Activated T-helper 9 cell treated with anti-CD3 and anti-CD28 coated beads, Interleukin-2, amount 50 U/mL, for 16 hours (primary cell): Measurements from ENCODE around the gene BDNF.

Source experiments
- DNase-seq: peaks from one replicate; pipeline ENCODE4 v3.0.0-alpha.2; 2020; ENCODE audit warnings: low read depth

BDNF gene

DNA sequence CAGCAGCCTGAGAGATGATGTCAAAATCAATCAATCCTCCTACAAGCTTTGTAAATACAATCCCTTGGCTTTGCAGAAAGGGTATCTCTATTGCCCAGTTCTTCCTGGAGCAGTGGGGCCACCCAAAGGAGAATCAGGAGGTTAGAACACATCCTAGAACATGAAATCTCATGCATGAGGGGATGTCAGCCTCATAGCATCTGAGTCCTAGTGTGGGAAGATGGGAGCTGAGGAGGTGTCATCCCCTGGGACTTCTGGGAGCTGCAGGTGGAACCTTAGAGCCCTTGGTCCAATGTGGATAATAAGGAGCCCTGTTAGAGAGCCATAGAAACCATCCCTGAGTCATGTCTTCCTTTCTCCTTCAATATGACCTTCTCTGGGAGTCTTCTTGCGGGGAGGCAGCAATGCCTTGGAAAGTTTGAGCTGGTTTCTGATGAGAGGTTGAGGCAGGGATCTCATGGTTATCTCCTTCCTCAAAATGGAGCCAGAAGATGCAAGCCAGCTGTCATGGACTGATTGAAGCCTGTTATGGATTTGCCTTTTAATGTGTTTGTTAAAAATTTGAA lies 74.8 kb downstream of the BDNF start:
- no peak for DNase-seq

DNA sequence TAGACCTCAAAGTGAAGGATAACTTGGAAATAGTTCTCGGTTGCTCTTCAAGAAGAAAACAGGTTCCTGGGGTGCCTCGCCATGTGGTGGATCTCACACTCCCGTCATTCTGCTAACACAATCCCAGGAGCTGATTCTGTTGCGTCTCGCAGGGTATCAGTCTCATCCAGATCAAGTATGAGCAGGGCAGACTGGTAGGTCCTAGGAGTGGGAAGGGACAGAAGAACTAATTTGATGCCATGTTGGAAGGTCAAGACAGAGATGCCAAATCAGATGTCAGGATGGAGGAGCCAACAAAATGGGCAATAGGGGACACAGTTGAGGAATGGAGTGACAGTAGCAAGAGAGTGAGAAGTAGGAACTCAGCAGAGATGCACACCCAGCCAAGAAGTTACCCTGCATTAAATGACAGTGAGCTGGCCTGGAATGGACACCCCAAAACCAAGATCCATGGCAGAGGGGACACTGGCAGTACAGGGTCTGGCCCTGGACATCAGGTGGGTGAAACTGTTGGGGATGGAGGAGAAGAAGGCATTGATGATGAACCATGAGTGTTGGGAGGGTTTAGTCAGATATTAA lies 76.2 kb downstream of the BDNF start:
- no peak for DNase-seq

DNA sequence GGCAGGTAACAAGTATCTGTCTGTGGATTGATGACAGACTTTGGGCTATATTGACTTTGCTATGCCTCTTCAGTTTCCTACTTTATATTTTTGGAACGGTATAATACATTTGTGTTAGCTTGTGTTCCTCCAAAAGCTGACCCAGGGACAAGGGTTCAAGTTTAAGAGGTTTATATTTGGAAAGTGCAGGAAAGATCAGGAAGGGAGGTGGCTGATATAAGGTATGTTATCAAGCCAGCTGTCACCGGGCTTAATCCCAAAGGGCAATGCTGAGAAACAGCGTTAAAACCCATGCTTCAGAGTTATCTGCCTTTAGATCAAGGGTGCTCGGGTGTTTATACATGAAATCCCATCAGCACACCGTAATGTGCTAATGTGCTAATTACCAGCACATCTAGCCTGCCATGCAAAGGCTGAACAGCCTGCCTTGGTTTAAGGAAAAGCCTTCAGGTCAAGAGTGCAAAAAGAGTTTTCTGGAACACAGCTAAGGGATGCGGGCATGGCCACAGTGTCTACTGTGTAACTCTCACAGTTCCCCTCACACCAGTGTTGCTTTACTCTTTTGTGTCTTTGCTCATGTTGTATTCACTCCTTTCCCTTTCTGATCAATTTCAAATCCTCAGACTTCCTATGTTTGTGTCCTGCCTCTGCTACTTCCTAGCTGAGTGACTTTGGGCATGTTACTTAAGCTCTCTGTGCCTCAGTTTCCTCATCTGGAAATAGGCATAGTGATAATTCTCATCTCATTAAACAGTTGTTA lies 77.5 kb downstream of the BDNF start:
- DNase-seq, result no peak

DNA sequence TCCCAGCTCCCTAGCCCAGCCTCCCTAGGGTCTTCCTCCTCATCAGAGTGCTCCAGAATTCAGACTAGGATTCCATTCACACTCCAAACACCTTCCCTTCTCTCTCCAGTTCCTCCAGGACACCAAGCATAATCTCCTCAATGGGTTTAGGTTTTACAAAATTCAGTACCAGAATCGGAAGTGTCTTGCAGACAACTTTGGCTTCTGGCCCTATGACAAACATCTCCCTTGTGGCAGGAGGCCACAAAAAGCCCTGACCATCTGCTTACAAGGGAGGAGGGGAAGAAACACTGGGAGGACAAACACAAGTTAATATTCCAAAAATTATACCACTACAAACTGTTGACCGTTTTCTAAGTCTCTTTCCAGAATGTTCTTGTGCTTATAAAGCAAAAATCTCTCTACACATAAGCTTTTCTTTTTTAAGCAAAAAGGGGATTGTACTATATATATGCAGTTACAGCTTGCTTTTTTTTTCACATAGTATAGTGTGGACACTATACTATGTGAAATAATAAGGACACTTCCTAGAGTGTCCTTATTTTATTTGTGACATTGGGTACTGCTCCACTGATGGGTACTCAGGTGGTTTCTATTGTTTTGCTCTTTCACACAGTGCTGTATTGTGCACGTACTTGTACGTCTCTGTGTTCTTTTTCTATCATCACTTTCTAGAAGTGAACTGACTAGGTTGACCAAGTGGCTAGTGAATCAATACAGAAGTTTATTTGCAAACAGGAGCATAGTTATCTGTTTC lies 78.7 kb downstream of the BDNF start:
- no peak for DNase-seq

DNA sequence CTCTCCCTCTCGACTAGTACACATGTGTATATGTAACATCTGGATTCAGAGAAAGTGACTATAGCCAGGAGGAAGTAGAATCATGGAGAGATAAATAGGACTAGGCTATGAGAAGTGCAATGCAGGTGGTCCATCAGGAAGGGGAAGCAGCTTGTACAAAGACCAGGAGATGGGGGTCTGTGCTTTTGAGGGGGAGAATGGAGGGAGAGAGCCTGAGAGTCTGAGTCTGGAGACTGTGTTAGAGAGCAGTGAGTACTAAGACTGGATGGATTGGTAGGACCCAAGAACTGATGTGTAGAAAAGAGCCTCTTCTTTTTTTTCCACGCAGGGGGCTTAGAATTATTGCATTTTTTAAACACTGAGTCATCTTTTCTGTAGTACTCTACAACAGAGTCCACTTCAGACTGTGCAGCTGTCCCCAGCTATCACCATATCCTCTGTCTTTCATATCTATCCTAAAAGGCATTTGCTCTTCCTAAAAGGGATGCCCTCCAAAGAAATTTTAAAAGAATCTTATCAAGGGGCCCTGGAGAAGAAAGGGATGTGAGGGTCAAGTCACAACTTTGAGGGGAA lies 80.4 kb downstream of the BDNF start:
- DNase-seq, result no peak

DNA sequence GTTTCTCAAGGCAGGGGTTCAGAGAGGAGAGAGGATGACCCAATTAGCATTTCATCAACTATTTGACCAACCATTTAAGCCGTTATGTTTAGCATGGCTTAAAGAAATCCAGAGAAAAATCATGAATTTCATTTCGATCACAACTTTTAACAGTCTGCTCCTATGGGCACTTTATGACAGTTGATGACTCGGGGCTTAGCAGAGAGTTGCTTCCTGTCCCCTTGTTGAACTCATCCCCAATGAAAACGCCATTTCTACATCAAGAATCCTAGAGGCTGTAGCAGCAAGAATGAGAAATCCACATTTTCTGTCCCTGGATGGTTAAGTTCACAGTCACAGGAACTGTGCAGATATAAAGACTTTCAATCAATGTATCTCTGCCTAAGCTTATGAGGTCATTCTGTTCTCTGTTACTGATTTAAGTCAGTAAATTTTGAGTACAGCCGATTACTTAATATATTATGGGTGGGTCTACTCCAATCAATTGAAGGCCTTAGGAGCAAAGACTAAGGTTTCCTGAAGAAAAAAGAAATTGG lies 81.1 kb downstream of the BDNF start:
- DNase-seq, result no peak

DNA sequence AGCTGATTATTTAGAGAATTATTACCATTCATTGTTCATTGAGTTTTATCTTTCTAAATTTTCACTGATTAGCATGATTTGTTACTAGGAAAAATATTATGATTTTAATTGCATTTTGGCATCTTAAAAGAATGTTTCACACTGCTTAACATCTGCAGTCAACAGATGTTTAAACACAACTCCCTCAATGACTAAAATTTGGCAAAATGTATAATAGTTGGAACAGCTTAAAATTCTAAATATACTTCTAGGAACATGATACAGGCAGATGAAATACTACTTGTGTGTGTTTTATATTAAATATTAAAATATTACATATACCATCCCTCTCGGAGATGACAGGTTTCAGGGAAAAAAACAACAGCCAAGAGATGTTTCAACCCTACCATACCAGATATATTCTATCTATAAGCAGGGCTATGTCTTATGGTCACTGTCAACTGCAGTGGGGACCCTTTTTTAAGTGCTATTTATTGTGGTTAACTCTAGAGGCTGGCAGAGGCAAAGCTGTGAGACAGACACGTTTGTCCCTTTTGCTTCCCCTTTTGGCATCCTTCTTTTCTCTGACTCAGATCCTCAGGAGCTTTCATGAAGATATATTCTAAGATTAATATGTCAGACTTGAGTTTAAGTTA lies 81.9 kb downstream of the BDNF start:
- DNase-seq, result no peak

DNA sequence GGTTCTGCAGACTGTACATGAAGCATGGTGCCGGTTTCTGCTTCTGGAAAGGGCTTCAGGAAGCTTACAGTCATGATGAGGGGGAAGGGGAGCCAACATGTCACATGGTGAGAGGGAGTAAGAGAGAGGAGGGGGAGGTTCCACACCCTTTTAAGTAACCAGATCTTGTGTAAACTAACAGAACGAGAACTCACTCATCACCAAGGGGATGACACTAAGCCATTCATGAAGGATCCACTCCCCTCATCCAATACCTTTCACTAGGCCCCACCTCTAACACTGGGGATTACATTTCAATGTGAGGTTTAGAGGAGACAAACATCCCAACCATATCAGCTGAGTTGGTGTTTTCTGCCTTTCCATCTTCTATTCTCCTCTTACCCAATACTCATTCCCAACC lies 83.5 kb downstream of the BDNF start:
- no peak for DNase-seq

DNA sequence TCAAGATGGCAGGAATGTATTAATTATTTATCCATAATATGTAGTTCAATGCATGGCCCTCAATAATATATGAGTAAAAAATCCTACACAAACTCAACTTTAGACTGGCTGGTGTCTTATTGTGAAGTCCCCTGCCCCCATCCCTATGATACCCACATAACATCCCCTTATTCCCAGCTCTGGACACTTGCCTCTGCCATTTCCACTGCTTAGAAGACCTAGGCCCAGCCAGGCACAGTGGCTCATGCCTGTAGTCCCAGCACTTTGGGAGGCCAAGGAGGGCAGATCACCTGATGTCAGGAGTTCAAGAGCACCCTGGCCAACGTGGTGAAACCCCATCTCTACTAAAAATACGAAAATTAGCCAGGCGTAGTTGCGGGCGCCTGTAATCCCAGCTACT lies 84.4 kb downstream of the BDNF start:
- no peak for DNase-seq

DNA sequence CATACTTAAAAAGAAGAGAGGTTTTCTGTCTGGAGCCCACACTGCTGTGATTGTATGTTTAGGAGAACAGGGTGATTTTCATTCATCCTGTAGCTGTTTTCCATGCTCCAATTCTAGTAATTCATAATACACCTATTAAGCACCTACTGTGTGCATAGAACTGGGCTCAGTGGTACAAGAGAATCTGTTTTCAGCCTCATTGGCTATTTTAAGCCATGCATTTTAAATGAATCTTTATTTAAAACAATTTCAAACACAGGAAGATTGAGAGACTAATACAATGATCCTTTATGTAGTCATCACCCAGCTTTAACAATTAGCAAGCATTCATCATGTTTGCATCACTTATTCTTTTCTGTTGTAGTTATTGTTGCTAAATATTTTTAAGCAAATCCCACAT lies 86.2 kb downstream of the BDNF start:
- no peak for DNase-seq

DNA sequence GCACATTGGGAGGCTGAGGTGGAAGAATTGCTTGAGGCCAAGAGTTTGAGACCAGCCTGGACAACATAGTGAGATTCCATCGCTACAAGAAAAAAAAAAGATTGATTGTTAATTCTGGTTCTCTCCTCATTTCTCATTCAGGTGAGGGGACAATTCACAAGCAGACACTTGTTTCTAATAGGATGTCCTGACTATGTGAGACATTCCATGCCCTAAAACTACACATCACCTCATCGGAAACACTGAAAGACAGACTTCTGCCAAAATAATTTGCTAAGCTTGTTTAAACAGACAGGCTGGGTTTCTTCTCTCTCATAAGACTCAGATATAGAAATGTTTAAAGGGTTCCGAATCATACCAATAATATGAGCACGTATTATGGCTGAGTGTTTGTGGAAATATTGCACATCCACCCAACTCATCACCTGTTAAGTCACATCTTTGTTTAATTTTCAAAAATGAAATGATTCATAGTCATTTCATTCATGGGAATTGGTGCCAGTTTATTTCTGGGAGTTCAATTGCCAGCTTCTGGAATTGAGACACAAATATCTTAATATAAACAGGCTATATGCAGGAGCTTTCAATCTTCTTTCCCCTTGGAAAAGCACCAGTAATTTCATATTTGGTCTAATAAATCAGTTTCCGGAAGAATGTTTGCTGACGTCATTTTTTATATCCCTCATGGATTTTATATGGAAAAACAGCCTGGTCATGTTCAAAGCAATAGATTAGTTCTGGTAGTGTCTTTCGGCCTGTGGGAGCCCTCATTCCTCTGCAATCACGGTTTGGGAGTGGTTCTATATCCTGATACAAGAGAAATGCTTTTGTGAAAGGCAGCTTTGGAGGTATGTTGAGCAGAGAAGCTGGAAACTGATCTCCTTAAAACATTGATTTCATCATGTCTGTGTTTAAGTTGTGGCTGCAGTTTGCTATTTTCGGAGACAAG lies 87.0 kb downstream of the BDNF start:
- no peak for DNase-seq

DNA sequence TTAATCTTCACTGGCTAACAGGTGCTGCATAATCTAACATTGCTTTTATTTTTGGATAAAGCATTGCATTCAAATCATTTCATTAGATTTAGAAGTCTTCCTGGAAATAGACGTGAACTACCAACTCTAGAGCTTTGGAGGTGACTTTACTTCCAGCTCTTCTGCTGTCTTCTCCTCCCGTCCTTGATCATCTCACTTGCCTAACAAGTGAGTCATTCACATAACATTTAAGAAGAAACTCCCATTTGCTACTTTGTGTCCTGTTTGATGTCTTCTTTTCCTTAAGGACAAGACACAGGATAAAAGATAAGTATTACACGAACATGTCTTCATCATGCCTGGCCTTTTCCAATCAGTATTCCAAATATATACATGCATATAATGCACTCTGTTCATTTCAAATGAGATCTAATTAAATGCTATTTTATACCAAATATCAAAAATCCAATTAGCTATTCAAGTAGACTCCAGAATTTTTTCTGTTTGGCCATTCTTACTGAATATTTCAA lies 88.3 kb downstream of the BDNF start:
- DNase-seq, result no peak

DNA sequence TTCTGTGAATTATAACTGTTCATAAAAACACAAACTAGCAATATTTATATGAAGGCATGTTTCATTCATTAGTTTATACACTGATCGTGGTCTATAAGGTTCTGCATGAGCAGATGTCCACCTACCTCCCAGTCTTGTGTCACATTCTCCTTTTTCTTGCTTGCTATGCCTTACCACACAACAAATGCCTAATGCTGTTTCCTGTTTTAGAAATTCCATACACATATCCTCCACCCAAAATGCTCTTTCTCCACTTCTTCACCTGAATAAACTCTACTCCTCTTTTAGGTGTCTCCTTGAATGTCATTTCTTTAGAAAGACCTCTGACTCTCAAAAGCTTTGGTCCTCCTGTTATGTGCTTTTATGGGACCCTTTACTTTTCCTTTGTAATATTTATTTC lies 88.9 kb downstream of the BDNF start:
- no peak for DNase-seq

DNA sequence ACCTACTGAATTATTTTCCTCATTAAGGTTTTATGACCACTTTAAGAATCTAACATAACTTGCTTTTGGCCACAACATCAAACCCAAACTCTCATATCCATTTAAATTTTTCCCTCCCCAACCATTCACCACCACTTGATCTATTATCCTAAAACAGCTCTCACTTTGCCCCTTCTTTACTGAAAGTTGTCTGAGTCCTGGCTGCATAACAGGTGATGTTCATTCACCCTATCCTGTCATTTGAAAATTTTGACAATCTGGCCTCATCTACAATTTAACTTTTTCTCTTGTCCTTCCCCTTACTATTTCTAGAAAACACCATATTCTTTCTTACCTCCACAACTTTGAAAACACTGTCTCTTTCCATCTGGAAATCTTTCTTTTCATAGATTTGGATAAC lies 89.3 kb downstream of the BDNF start:
- no peak for DNase-seq

DNA sequence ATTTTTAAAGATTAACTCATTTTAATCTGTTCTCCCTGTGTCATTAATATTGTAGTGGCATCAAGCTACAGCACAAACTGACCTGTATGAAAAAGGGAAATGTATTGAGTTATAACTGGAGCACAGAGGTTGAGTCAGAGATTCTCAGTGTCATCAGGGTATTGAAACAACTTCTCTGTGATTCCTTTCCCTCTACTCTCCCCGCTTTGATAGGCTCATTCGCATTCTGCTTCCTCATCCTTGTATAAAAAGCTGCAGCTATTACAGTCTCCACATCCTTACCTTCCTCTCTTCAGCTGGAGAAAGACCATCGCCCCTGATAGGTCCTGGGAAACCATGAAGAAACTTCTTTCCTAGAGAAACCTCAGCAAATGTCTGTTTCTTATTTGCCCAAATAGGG lies 90.0 kb downstream of the BDNF start:
- DNase-seq, result no peak

DNA sequence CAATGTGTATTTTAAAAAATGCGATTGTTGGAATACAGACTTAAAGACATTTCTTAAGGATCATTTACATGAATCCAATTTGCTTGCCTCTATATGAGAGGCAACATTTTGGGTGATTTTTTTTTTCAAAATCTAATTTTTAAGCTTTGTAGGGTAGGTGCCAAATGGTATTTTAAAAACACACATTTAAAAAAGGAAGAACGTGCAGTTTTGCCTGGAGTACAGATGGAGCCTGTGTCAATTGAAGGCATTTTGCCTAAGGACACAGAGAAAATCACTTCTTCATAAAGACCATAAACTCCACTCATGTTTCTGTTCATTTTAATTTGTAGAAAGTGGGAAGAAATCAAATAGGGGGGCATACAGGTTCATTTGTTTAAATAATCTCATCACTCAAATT lies 91.3 kb downstream of the BDNF start:
- no peak for DNase-seq

DNA sequence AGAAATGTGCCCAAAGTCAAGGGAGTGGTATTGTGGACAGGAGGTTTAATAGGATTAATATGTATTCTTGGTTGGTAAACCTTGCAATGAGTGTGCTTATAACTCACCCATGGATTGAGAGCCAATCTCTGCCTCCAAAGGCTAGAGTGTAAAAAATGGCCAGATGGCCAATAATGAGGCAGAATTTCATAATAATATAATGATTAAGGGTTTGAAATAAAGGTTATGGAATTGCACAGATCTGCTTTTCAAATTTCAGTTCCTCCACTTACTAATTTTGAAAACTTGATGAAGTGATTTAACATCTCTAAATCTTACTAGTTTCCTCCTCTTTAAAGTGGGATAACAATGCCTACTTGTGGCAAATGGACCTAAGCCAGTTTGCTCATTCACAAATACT lies 94.8 kb downstream of the BDNF start:
- no peak for DNase-seq
